IMR-90 (cell line): ENCODE measurements around the gene RAI1. TPM values are rescaled to one million over a fixed set of nuclear protein-coding genes. Genes with fewer than 3 reads are reported as not detected.

Experiments used
- ATAC-seq: fragments of 200-7000 bp; cut with Tn5 transposase; 2 replicates; pipeline ENCODE4 v1.9.1; 2020; ENCODE audit warnings: low read depth, mild to moderate bottlenecking, moderate library complexity
- BruUV-seq: library from RNA; stranded (reverse); fragments of 400-500 nt; replicated peaks from 2 replicates; lab custom pipeline; 2021; lab: Mats Ljungman, UMichigan
- CTCF ChIA-PET: fragments of 300-600 bp; formaldehyde crosslinking; extraction: SDS; loops from one replicate; lab custom pipeline; 2021; ENCODE audit warnings: antibody characterized with exemption; lab: Yijun Ruan, JAX
- POLR2A ChIA-PET: fragments of 300-600 bp; sonication (Branson Sonifier 250); formaldehyde crosslinking; loops from one replicate; lab custom pipeline; 2022; ENCODE audit warnings: antibody characterized with exemption; ENCODE audit not compliant: unreplicated experiment; lab: Charles Lee
- DNase-seq: peaks from one replicate; pipeline ENCODE4 v3.0.0; 2013
- H2AFZ ChIP-seq: replicated peaks from 2 replicates; pipeline ENCODE3; 2013; ENCODE audit warnings: low read length, mild to moderate bottlenecking; ENCODE audit not compliant: poor library complexity
- H2AK5ac ChIP-seq: 2 replicates; pipeline ENCODE4 v1.6.1; 2013; ENCODE audit warnings: low read depth, low read length, inconsistent platforms
- H2AK9ac ChIP-seq: replicated peaks from 2 replicates; pipeline ENCODE3; 2013; ENCODE audit warnings: mild to moderate bottlenecking, low read depth, low read length, moderate library complexity; ENCODE audit not compliant: poor library complexity
- H2BK120ac ChIP-seq: 2 replicates; pipeline ENCODE4 v1.6.1; 2013; ENCODE audit warnings: low read depth, low read length, inconsistent platforms
- H2BK15ac ChIP-seq: 3 replicates; pipeline ENCODE4 v1.6.1; 2013; ENCODE audit warnings: low read depth, low read length, inconsistent platforms
- H2BK20ac ChIP-seq: 2 replicates; pipeline ENCODE4 v1.6.1; 2013; ENCODE audit warnings: low read depth, mild to moderate bottlenecking, inconsistent platforms, low read length, moderate library complexity
- H2BK5ac ChIP-seq: 2 replicates; pipeline ENCODE4 v1.6.1; 2013; ENCODE audit warnings: mild to moderate bottlenecking, low read depth, low read length, inconsistent platforms; ENCODE audit not compliant: poor library complexity, severe bottlenecking
- H3K14ac ChIP-seq: replicated peaks from 2 replicates; pipeline ENCODE4 v1.6.1; 2013; ENCODE audit warnings: low read depth, low read length, inconsistent platforms
- H3K18ac ChIP-seq: 2 replicates; pipeline ENCODE4 v1.6.1; 2013; ENCODE audit warnings: low read depth, low read length, control low read depth
- H3K23ac ChIP-seq: 2 replicates; pipeline ENCODE4 v1.6.1; 2013; ENCODE audit warnings: low read depth, low read length, inconsistent platforms
- H3K27ac ChIP-seq: 2 replicates; pipeline ENCODE4 v1.5.1; 2013; ENCODE audit warnings: mild to moderate bottlenecking, control low read depth, low read length; ENCODE audit not compliant: insufficient read depth
- H3K27me3 ChIP-seq: 2 replicates; pipeline ENCODE4 v1.6.1; 2013; ENCODE audit warnings: low read length; ENCODE audit not compliant: control insufficient read depth, insufficient read depth
- H3K36me3 ChIP-seq: 2 replicates; pipeline ENCODE4 v1.6.1; 2013; ENCODE audit warnings: low read length, mixed read lengths; ENCODE audit not compliant: control insufficient read depth, insufficient read depth
- H3K4ac ChIP-seq: 2 replicates; pipeline ENCODE4 v1.6.1; 2013; ENCODE audit warnings: low read depth, low read length, inconsistent platforms
- H3K4me1 ChIP-seq: 2 replicates; pipeline ENCODE4 v1.6.1; 2013; ENCODE audit warnings: low read length, mixed read lengths; ENCODE audit not compliant: control insufficient read depth, insufficient read depth
- H3K4me2 ChIP-seq: 2 replicates; pipeline ENCODE4 v1.6.1; 2013; ENCODE audit warnings: low read depth, mild to moderate bottlenecking, control low read depth, low read length, moderate library complexity
- H3K4me3 ChIP-seq: 2 replicates; pipeline ENCODE4 v1.5.1; 2013; ENCODE audit warnings: low read depth, mild to moderate bottlenecking, control low read depth, low read length, moderate library complexity; ENCODE audit not compliant: insufficient read depth
- H3K56ac ChIP-seq: 2 replicates; pipeline ENCODE4 v1.6.1; 2013; ENCODE audit warnings: low read length, inconsistent platforms; ENCODE audit not compliant: insufficient read depth; ENCODE audit errors: extremely low read depth
- H3K79me1 ChIP-seq, 2 experiments: 2 replicates each; pipeline ENCODE4 v1.6.1; 2013; ENCODE audit warnings: low read length in 2 of 2, inconsistent platforms in 1 of 2, low read depth in 1 of 2
- H3K9ac ChIP-seq: 2 replicates; pipeline ENCODE4 v1.6.1; 2013; ENCODE audit warnings: low read depth, low read length, control low read depth
- H3K9me1 ChIP-seq: 2 replicates; pipeline ENCODE4 v1.6.1; 2013; ENCODE audit warnings: low read length, inconsistent platforms; ENCODE audit not compliant: insufficient read depth
- H3K9me3 ChIP-seq: 2 replicates; pipeline ENCODE4 v1.6.1; 2013; ENCODE audit warnings: low read length; ENCODE audit not compliant: control insufficient read depth, insufficient read depth
- H4K20me1 ChIP-seq: 2 replicates; pipeline ENCODE4 v1.6.1; 2013; ENCODE audit warnings: low read length, inconsistent platforms; ENCODE audit not compliant: insufficient read depth
- H4K5ac ChIP-seq: 2 replicates; pipeline ENCODE4 v1.6.1; 2013; ENCODE audit warnings: mild to moderate bottlenecking, low read depth, low read length, control low read depth
- H4K8ac ChIP-seq, 2 experiments: 2 replicates each; pipeline ENCODE4 v1.6.1; 2013; ENCODE audit warnings: low read depth in 2 of 2, low read length in 2 of 2, control low read depth in 1 of 2, inconsistent platforms in 1 of 2
- H4K91ac ChIP-seq: 2 replicates; pipeline ENCODE4 v1.6.1; 2013; ENCODE audit warnings: low read depth, low read length, inconsistent platforms; ENCODE audit not compliant: insufficient read depth
- CTCF ChIP-seq: conservative IDR thresholded peaks from 2 replicates; pipeline ENCODE4 v1.5.1; 2012; ENCODE audit warnings: mild to moderate bottlenecking, low read depth, low read length, improper control_type of control experiment
- ELK1 ChIP-seq: fragments of 150-350 bp; IDR thresholded peaks from 2 replicates; pipeline ENCODE4 v1.6.1; 2016; ENCODE audit warnings: low read depth, mild to moderate bottlenecking, low read length, moderate library complexity, borderline replicate concordance
- MAZ ChIP-seq: IDR thresholded peaks from 2 replicates; pipeline ENCODE4 v1.6.1; 2012; ENCODE audit warnings: low read depth, mild to moderate bottlenecking, low read length, improper control_type of control experiment, moderate library complexity, borderline replicate concordance
- NFE2L2 ChIP-seq: fragments of 150-350 bp; IDR thresholded peaks from 2 replicates; pipeline ENCODE4 v1.6.1; 2016; ENCODE audit warnings: low read depth, mild to moderate bottlenecking, low read length
- RAD21 ChIP-seq: IDR thresholded peaks from 2 replicates; pipeline ENCODE4 v1.6.1; 2012; ENCODE audit warnings: low read length, improper control_type of control experiment
- RFX5 ChIP-seq: IDR thresholded peaks from 2 replicates; pipeline ENCODE4 v1.8.0; 2012; ENCODE audit warnings: low read depth, mild to moderate bottlenecking, low read length, moderate library complexity
- SMC3 ChIP-seq: fragments of 150-350 bp; IDR thresholded peaks from 2 replicates; pipeline ENCODE4 v1.6.1; 2016; ENCODE audit warnings: low read depth, mild to moderate bottlenecking, antibody characterized with exemption, low read length, moderate library complexity
- WGBS, 2 experiments: methylation state at CpG; one replicate each; pipeline versions ENCODE4 v1.1.5 to v1.1.7; 2013; ENCODE audit warnings: missing lambda C conversion rate in 2 of 2; ENCODE audit not compliant: insufficient read length in 1 of 2; ENCODE audit errors: extremely low coverage in 2 of 2; 5-methylcytosine and 5-hydroxymethylcytosine counted together
- dilution Hi-C: fragments of 300-500 bp; cut with HindIII; formaldehyde crosslinking; loops from one replicate; pipeline ENCODE4 v1.14.3; 2018; ENCODE audit warnings: low sequenced_read_pairs; ENCODE audit not compliant: unreplicated experiment
- in situ Hi-C: fragments of 300-500 bp; cut with MboI; formaldehyde crosslinking; loops from 3 replicates; pipeline ENCODE4 v1.14.3; 2019; ENCODE audit warnings: low sequenced_read_pairs, inconsistent platforms, mixed read lengths
- intact Hi-C: fragments of 100-400 bp; cut with micrococcal nuclease; formaldehyde crosslinking; loops from 2 replicates; pipeline ENCODE4 v1.10.0; 2022
- polyA plus RNA-seq, 3 experiments: library from polyadenylated mRNA; depleted of rRNA; stranded (reverse); fragments of >200 nt; gene quantifications; 2 replicates each; pipeline ENCODE4 v1.2.3, GENCODE V29; 2012; ENCODE audit warnings: low replicate concordance in 1 of 3
- total RNA-seq: library from RNA; depleted of rRNA; stranded (reverse); fragments of >200 nt; gene quantifications from 2 replicates; pipeline ENCODE4 v1.2.3, GENCODE V29; 2012

The RAI1 gene
- total and polyA plus RNA-seq, 2 of the 4 experiments (the other 2 are of a cell fraction): 1.8 to 10.5 TPM

GRCh38 chr17:17812211-17813054 is 131.2 kb downstream of the RAI1 start:
- 74% methylated on average over 43 of the region's 59 CpGs; no CpG with 5 or more reads in 1 of the 2 experiments for WGBS, 2 experiments

More at GRCh38 chr17:17812211-17813054, 131.2 kb downstream of the RAI1 start:
- no peak overlapping the region for H3K27ac ChIP-seq
- no peak overlapping the region for H4K5ac ChIP-seq
- TF ChIP-seq RAD21 (peak; percentile 77), SMC3 (peak; percentile 73), CTCF (peak; percentile 89), MAZ (peak; percentile 42; the same call in 1 of the 2 replicates), ELK1 (no peak), RFX5 (no peak), NFE2L2 (no peak)
- dilution Hi-C loops: no loop called here
- H2AK9ac ChIP-seq: peak overlapping the region; percentile 22
- no peak overlapping the region for H3K18ac ChIP-seq
- H3K36me3 ChIP-seq: peaks cover 65% of the 10 kb centered on the region
- ChIA-PET CTCF (no interaction called here), POLR2A (no interaction called here)
- peaks cover 9% of the 10 kb centered on the region; the same call in 1 of the 2 replicates for H3K4me1 ChIP-seq
- H3K79me1 ChIP-seq: peaks cover 0 to 33% of the 10 kb centered on the region in 2 experiments; a peak in 2 of 4 replicates
- H2AK5ac ChIP-seq: no peak overlapping the region; the same call in 1 of the 2 replicates
- H3K9me1 ChIP-seq: no peaks in the 10 kb centered on the region
- no peak overlapping the region for H2BK15ac ChIP-seq
- no peak overlapping the region for H3K23ac ChIP-seq
- BruUV-seq: TSS peak; percentile 34
- no peak overlapping the region for H3K4me3 ChIP-seq
- H2AFZ ChIP-seq: peak overlapping the region; percentile 58
- intact Hi-C loops: loop anchor here (1.0 kb wide), 4 partner anchors 48 to 221 kb away; no protein-coding TSS in a partner anchor
- H2BK5ac ChIP-seq: no peak overlapping the region
- H3K4me2 ChIP-seq: no peak overlapping the region
- peak; percentile 41 for DNase-seq
- H2BK20ac ChIP-seq: no peak overlapping the region
- no peak overlapping the region for H3K56ac ChIP-seq
- H4K91ac ChIP-seq: no peak overlapping the region
- H3K9me3 ChIP-seq: no peaks in the 10 kb centered on the region
- no peak overlapping the region for H2BK120ac ChIP-seq
- peaks cover 48% of the 10 kb centered on the region for H4K20me1 ChIP-seq
- in situ Hi-C loops: no loop called here
- no peak overlapping the region for H3K9ac ChIP-seq
- no peaks in the 10 kb centered on the region for H3K27me3 ChIP-seq
- peak; percentile 67 for ATAC-seq
- H3K4ac ChIP-seq: no peak overlapping the region
- peak overlapping the region in 1 of 2 experiments; percentile 28; a peak in 1 of 4 replicates for H4K8ac ChIP-seq
- H3K14ac ChIP-seq: no peak overlapping the region
